ENCODE measurements around the gene FHOD3.

The FHOD3 gene

DNA sequence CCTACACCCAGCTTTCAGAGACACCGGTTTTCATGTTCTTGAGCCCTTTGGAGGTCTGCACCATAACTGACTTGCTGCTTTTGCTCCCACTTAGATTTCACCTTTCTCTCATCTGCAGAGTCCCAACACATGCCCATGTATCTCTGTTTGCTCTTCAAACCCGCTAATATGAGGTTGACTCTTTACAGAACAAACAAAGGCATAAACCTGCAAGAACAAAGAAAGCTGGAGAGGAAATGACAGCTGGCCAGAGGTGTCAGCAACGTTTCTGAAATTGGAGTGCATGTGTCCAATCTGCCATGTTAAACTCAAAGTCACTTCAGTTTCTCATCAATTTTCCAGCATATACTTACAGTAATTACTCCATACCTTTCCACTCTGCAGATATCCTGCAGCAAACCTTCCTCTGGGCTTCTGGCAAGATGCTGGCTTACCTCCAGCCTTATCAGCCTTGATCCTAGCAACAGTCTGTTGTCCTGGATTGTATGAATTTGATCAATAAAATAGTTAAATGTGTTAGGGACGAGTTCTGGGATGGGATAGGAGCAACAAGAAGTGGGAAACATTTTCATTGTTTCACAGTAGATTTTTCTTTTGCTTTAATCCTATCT lies 157.4 kb downstream of the FHOD3 start:
- H3K4me3 Mint-ChIP-seq: no peak overlapping the region
- no peak for DNase-seq
- peak overlapping the region; percentile 16 for H3K27ac Mint-ChIP-seq
- H3K4me1 Mint-ChIP-seq: peaks cover 59% of the 10 kb centered on the region
- TF ChIP-seq, protein P1, sequence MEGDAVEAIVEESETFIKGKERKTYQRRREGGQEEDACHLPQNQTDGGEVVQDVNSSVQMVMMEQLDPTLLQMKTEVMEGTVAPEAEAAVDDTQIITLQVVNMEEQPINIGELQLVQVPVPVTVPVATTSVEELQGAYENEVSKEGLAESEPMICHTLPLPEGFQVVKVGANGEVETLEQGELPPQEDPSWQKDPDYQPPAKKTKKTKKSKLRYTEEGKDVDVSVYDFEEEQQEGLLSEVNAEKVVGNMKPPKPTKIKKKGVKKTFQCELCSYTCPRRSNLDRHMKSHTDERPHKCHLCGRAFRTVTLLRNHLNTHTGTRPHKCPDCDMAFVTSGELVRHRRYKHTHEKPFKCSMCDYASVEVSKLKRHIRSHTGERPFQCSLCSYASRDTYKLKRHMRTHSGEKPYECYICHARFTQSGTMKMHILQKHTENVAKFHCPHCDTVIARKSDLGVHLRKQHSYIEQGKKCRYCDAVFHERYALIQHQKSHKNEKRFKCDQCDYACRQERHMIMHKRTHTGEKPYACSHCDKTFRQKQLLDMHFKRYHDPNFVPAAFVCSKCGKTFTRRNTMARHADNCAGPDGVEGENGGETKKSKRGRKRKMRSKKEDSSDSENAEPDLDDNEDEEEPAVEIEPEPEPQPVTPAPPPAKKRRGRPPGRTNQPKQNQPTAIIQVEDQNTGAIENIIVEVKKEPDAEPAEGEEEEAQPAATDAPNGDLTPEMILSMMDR (IDR thresholded peaks at IDR 0.05): no peak
- H3K9me3 Mint-ChIP-seq: no peaks in the 10 kb centered on the region
- H3K36me3 Mint-ChIP-seq (ENCODE audit: low read depth): peaks cover 3% of the 10 kb centered on the region
- H3K27me3 Mint-ChIP-seq (ENCODE audit: low read depth, poor library complexity): no peaks in the 10 kb centered on the region

DNA sequence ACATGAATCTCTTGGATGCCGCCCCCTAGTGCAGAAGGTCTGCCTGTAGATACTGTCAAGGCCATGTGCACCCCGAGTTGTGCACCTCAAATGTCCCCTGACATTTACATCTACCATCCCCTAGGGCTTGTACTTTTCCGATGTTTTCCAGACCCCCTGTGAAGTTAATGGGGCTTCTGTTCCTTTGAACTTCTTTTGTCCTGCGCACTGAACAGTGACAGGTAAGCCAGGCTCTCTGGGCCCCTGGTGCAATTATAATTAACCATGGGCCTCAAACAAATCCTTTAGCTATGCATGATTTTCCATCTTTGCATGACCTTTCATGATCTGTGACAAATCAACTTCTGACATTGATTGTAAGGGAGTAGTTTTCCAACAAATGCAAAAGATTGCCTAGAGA lies 158.4 kb downstream of the FHOD3 start:
- no peak for DNase-seq
- TF ChIP-seq, protein P1 (IDR thresholded peaks at IDR 0.05): no peak
- H3K4me3 Mint-ChIP-seq: no peak overlapping the region
- H3K27ac Mint-ChIP-seq: no peak overlapping the region
- H3K4me1 Mint-ChIP-seq: peaks cover 65% of the 10 kb centered on the region
- H3K9me3 Mint-ChIP-seq: no peaks in the 10 kb centered on the region
- H3K27me3 Mint-ChIP-seq (ENCODE audit: low read depth, poor library complexity): no peaks in the 10 kb centered on the region
- no peaks in the 10 kb centered on the region for H3K36me3 Mint-ChIP-seq (ENCODE audit: low read depth)

DNA sequence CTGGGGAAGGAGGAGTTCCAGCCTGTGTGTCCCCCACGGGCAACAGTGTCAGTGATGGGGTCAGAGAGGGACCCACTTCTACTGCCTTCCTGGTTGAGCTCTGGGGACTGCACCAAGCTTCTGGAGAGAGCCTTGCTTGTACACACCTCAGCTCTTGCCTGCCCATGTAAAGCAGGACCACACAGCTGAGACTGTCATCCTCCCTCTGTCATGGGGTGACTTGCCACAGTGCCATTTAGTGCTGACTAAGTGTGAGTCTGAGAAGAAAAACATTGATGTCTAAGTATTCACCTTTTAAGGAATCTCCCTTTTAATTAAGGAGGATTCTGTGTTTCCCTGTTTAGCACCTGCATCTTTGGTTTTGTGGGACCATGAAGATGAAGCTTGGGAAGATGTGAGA lies 159.1 kb downstream of the FHOD3 start:
- TF ChIP-seq, protein P1 (IDR thresholded peaks at IDR 0.05): no peak
- H3K9me3 Mint-ChIP-seq: no peaks in the 10 kb centered on the region
- peaks cover 65% of the 10 kb centered on the region for H3K4me1 Mint-ChIP-seq
- no peak overlapping the region for H3K4me3 Mint-ChIP-seq
- no peaks in the 10 kb centered on the region for H3K36me3 Mint-ChIP-seq (ENCODE audit: low read depth)
- no peak for DNase-seq
- H3K27ac Mint-ChIP-seq: no peak overlapping the region
- no peaks in the 10 kb centered on the region for H3K27me3 Mint-ChIP-seq (ENCODE audit: low read depth, poor library complexity)

DNA sequence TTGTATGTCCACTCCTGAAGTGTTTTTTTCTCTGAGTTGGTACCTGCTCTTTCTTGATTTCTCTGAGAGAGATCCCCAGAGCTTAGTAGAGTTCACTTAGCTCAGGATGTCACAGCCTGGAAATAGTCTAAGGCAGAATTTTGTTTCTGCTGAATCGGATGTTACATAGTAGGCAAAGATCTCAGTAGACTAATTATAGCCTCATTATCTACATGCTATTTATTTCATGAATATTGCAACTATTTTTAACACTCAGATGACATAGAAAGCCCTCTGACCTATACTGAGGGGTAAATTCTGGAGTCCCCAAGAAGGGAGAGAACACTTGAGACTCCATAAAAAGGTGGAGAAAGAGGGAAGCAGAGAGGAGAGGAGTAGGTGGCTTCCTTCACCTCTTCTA lies 160.2 kb downstream of the FHOD3 start:
- H3K4me1 Mint-ChIP-seq: peaks cover 66% of the 10 kb centered on the region
- H3K27ac Mint-ChIP-seq: no peak overlapping the region
- no peaks in the 10 kb centered on the region for H3K27me3 Mint-ChIP-seq (ENCODE audit: low read depth, poor library complexity)
- H3K4me3 Mint-ChIP-seq: no peak overlapping the region
- H3K36me3 Mint-ChIP-seq (ENCODE audit: low read depth): no peaks in the 10 kb centered on the region
- DNase-seq: no peak
- no peaks in the 10 kb centered on the region for H3K9me3 Mint-ChIP-seq
- TF ChIP-seq, protein P1 (IDR thresholded peaks at IDR 0.05): no peak

DNA sequence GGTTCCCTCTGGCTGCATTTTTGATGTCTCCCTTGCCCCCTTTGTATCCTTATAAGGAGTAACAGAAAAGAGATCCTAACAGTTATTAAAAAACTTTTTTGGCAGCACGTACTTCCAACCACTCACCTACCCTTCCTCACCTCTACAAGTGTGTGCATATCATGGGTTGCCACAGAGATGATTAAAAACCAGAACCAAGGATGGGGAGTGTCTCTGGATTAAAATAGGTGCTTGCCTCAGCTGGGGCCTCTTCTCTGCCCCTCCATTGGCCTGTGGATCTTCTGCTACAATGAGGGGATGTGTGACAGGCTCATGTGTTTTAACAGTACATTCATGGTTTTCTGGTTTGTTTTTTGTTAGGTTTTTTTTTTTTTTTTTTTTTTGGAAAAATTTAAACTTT lies 160.8 kb downstream of the FHOD3 start:
- H3K27ac Mint-ChIP-seq: no peak overlapping the region
- H3K9me3 Mint-ChIP-seq: no peaks in the 10 kb centered on the region
- no peaks in the 10 kb centered on the region for H3K27me3 Mint-ChIP-seq (ENCODE audit: low read depth, poor library complexity)
- peaks cover 64% of the 10 kb centered on the region for H3K4me1 Mint-ChIP-seq
- no peak for DNase-seq
- H3K36me3 Mint-ChIP-seq (ENCODE audit: low read depth): no peaks in the 10 kb centered on the region
- H3K4me3 Mint-ChIP-seq: no peak overlapping the region
- TF ChIP-seq, protein P1 (IDR thresholded peaks at IDR 0.05): no peak

DNA sequence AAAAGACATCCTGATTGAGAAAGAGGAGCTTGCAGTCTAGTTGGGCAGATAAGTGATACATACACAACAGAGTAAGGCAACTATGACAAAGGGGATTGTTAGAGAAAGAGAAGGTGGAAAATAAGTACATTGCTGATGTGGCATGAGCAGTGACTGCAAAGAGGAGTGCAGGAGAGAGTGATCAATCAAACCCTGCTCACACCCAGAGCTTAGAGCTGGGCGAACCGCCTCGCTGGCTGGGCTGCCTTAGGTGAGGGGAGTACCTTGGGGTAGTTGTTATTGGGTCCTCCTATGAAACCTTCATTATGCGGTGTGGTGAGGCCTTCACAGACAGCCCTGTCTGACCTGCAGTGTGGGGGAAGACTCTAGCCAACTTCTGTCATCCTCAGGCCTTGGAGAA lies 161.7 kb downstream of the FHOD3 start:
- Mint-ChIP-seq H3K4me1 (peaks cover 62% of the 10 kb centered on the region), H3K4me3 (no peak overlapping the region), H3K9me3 (no peaks in the 10 kb centered on the region), H3K27me3 (ENCODE audit: low read depth, poor library complexity) (no peaks in the 10 kb centered on the region), H3K36me3 (ENCODE audit: low read depth) (no peaks in the 10 kb centered on the region), H3K27ac (no peak overlapping the region)
- DNase-seq: no peak
- TF ChIP-seq, protein P1 (IDR thresholded peaks at IDR 0.05): no peak

Data from nephron progenitor cell (in vitro differentiated cells).